GM12878 (cell line): ENCODE results near the gene MAZ. TPM values are rescaled to one million over a fixed set of nuclear protein-coding genes. Genes with fewer than 3 reads are reported as not detected.

Source experiments
- CBFB ChIP-seq: IDR thresholded peaks from 2 replicates; pipeline ENCODE4 v1.6.1; 2016; ENCODE audit warnings: antibody characterized with exemption, low read depth
- CHD2 ChIP-seq: IDR thresholded peaks from 2 replicates; pipeline ENCODE4 v1.6.1; 2011; ENCODE audit warnings: low read depth, low read length, improper control_type of control experiment, borderline replicate concordance
- CTCF ChIP-seq, 3 experiments: IDR thresholded peaks in 2 of 3; conservative IDR thresholded peaks in 1 of 3; 2 replicates each; pipeline ENCODE4 v1.5.1; 2011; ENCODE audit warnings: low read depth in 3 of 3, low read length in 3 of 3, mild to moderate bottlenecking in 3 of 3, control low read depth in 2 of 3, moderate library complexity in 2 of 3, inconsistent platforms in 1 of 3, mixed read lengths in 1 of 3; ENCODE audit not compliant: control insufficient read depth in 2 of 3, insufficient read depth in 1 of 3; ENCODE audit errors: extremely low read depth in 1 of 3
- EZH2 ChIP-seq: IDR thresholded peaks from 2 replicates; pipeline ENCODE4 v1.6.1; 2012; ENCODE audit warnings: low read depth, mild to moderate bottlenecking, control low read depth, inconsistent platforms, low read length, borderline replicate concordance; ENCODE audit not compliant: control insufficient read depth
- GABPA ChIP-seq: IDR thresholded peaks from 2 replicates; pipeline ENCODE4 v1.6.1; 2014; ENCODE audit warnings: antibody characterized with exemption, low read depth, mild to moderate bottlenecking, inconsistent platforms
- HCFC1 ChIP-seq: fragments of 150-350 bp; IDR thresholded peaks from 2 replicates; pipeline ENCODE4 v1.6.1; 2014; ENCODE audit warnings: low read length
- JUNB ChIP-seq: IDR thresholded peaks from 2 replicates; pipeline ENCODE4 v1.6.1; 2016; ENCODE audit warnings: antibody characterized with exemption, mild to moderate bottlenecking
- KLF5 ChIP-seq: fragments of 450-650 bp; IDR thresholded peaks from 2 replicates; pipeline ENCODE4 v1.6.1; 2014; ENCODE audit warnings: mild to moderate bottlenecking; ENCODE audit not compliant: partially characterized antibody
- MEF2B ChIP-seq: fragments of 450-650 bp; IDR thresholded peaks from 2 replicates; pipeline ENCODE4 v1.6.1; 2018; ENCODE audit warnings: mild to moderate bottlenecking, moderate library complexity; ENCODE audit not compliant: partially characterized antibody, poor library complexity, severe bottlenecking
- MYB ChIP-seq: fragments of 150-350 bp; IDR thresholded peaks from 2 replicates; pipeline ENCODE4 v1.6.1; 2014; ENCODE audit warnings: mild to moderate bottlenecking, low read depth, low read length, borderline replicate concordance
- POLR2AphosphoS5 ChIP-seq: IDR thresholded peaks from 2 replicates; pipeline ENCODE4 v1.6.1; 2011; ENCODE audit warnings: mild to moderate bottlenecking, low read length, inconsistent platforms
- SIX5 ChIP-seq: IDR thresholded peaks from 2 replicates; pipeline ENCODE4 v1.6.1; 2011; ENCODE audit warnings: mild to moderate bottlenecking, low read depth, low read length, moderate library complexity; ENCODE audit not compliant: severe bottlenecking
- TCF3 ChIP-seq: IDR thresholded peaks from 2 replicates; pipeline ENCODE4 v1.6.1; 2012; ENCODE audit warnings: low read depth, mild to moderate bottlenecking, low read length, borderline replicate concordance; ENCODE audit not compliant: insufficient read depth
- YY1 ChIP-seq: IDR thresholded peaks from 2 replicates; pipeline ENCODE4 v1.6.1; 2011; ENCODE audit warnings: low read depth, mild to moderate bottlenecking, low read length
- ZBED1 ChIP-seq: IDR thresholded peaks from 2 replicates; pipeline ENCODE4 v1.6.1; 2016; ENCODE audit warnings: borderline replicate concordance
- ZNF274 ChIP-seq: IDR thresholded peaks from one replicate; pipeline ENCODE4 v1.8.0; 2011; ENCODE audit not compliant: insufficient read length, insufficient read depth
- polyA plus RNA-seq, 11 experiments: library from polyadenylated mRNA; depleted of rRNA in 4 of 11; unstranded in 6 of 11; stranded (reverse) in 5 of 11; fragments of >200 nt; fragmentation: Nextera tagmentation in 4 of 11; fragmentation: Illumina TruSeq in 1 of 11; extraction: Ambion mirVana in 4 of 11; extraction: Trizol in 1 of 11; gene quantifications; 1 replicate in 1 of 11; 2 replicates in 10 of 11; pipeline versions ENCODE4 v1.2.1 to v1.2.3, GENCODE V29; 2011 to 2016; ENCODE audit warnings: inconsistent platforms in 2 of 11, missing spikeins in 2 of 11, low read depth in 1 of 11
- total RNA-seq, 4 experiments: library from RNA; depleted of rRNA in 3 of 4; stranded (reverse); fragments of >200 nt in 3 of 4; fragmentation: Illumina TruSeq in 1 of 4; extraction: Trizol in 1 of 4; gene quantifications; 2 replicates each; pipeline versions ENCODE4 v1.2.1 to v1.2.3, GENCODE V29; 2013 to 2021
- TF ChIP-seq, protein P1 (sequence below): IDR thresholded peaks from 2 replicates; pipeline ENCODE4 v1.6.1; 2012; ENCODE audit warnings: low read length, inconsistent platforms
- TF ChIP-seq, protein P2 (sequence below): fragments of 150-350 bp; IDR thresholded peaks from 2 replicates; pipeline ENCODE4 v1.6.1; 2016; ENCODE audit warnings: low read depth, low read length
- TF ChIP-seq, protein P3 (sequence below): IDR thresholded peaks from 2 replicates; pipeline ENCODE4 v1.6.1; 2012; ENCODE audit warnings: mild to moderate bottlenecking, low read depth, low read length

MAZ gene
- total and polyA plus RNA-seq, 10 of the 15 experiments (the other 5 are each of a cell fraction or from before 2014, with no cell fraction given): 23.9 to 309 (median 116) TPM

DNA sequence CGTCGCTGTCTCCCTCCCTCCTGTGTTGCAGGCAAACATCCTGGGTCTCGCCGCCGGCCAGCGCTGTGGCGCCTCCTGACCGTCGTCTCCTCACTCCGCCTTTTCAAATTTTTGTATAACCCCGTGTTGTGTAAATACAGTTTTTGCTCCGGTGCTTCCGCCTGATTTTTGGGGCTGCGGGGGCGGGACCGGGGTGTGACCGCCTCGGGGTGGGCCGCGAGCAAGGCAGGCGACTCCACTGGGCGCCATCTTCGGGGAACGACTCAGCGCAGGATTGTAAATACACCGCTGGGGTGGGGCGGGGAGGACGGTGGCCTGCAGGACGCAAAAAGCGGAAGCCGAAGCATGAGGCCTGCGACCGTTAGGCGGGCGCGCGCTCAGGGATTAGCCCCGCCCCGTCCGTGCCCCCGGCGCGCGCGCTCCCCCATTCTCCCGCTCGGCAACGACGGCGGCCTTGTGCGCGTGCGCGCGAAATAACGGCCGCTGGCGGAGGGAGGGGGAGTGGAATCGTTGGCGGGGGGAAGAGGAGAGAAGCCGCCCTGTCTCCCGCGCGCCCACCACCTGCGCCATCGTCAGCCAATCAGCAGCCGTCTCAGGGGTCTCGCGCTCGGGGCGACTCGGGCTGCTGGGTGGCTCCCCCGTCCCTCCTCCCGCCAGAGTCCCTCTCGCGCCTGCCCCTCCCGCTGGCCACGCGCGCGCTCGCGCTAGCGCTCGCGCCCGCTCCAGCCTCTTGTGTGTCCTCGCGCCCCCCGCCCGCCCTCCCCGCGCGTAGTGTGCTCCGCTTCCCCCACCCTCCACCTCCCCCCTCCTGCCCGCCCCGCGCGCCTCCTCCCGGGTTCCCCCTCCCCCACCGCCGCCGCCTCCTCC, 864 bp upstream of the MAZ start (continued):
- TF ChIP-seq, protein P1, sequence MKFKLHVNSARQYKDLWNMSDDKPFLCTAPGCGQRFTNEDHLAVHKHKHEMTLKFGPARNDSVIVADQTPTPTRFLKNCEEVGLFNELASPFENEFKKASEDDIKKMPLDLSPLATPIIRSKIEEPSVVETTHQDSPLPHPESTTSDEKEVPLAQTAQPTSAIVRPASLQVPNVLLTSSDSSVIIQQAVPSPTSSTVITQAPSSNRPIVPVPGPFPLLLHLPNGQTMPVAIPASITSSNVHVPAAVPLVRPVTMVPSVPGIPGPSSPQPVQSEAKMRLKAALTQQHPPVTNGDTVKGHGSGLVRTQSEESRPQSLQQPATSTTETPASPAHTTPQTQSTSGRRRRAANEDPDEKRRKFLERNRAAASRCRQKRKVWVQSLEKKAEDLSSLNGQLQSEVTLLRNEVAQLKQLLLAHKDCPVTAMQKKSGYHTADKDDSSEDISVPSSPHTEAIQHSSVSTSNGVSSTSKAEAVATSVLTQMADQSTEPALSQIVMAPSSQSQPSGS: no peak
- TF ChIP-seq MEF2B: peak; percentile 49
- TF ChIP-seq, protein P2, sequence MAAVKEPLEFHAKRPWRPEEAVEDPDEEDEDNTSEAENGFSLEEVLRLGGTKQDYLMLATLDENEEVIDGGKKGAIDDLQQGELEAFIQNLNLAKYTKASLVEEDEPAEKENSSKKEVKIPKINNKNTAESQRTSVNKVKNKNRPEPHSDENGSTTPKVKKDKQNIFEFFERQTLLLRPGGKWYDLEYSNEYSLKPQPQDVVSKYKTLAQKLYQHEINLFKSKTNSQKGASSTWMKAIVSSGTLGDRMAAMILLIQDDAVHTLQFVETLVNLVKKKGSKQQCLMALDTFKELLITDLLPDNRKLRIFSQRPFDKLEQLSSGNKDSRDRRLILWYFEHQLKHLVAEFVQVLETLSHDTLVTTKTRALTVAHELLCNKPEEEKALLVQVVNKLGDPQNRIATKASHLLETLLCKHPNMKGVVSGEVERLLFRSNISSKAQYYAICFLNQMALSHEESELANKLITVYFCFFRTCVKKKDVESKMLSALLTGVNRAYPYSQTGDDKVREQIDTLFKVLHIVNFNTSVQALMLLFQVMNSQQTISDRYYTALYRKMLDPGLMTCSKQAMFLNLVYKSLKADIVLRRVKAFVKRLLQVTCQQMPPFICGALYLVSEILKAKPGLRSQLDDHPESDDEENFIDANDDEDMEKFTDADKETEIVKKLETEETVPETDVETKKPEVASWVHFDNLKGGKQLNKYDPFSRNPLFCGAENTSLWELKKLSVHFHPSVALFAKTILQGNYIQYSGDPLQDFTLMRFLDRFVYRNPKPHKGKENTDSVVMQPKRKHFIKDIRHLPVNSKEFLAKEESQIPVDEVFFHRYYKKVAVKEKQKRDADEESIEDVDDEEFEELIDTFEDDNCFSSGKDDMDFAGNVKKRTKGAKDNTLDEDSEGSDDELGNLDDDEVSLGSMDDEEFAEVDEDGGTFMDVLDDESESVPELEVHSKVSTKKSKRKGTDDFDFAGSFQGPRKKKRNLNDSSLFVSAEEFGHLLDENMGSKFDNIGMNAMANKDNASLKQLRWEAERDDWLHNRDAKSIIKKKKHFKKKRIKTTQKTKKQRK: no peak
- peak; percentile 29 for TF ChIP-seq KLF5
- no peak for TF ChIP-seq ZNF274
- TF ChIP-seq JUNB: no peak
- TF ChIP-seq POLR2AphosphoS5: peak; percentile 87; the same call in 1 of the 2 replicates
- TF ChIP-seq HCFC1: peak; percentile 76
- TF ChIP-seq SIX5: peak; percentile 31
- TF ChIP-seq YY1: peak; percentile 98
- peak; percentile 66; the same call in 1 of the 2 replicates for TF ChIP-seq CBFB
- peak; percentile 51; the same call in 1 of the 2 replicates for TF ChIP-seq ZBED1
- TF ChIP-seq EZH2: no peak
- TF ChIP-seq TCF3: 0 out of 2 replicates have a peak, but pooled peaks have one; percentile 33
- TF ChIP-seq CHD2: peak; percentile 74
- 0 out of 6 replicates have a peak, but pooled peaks of 1 of the 3 experiments have one; percentile 0 for TF ChIP-seq CTCF (IDR thresholded peaks at IDR 0.05 in 2 of 3, conservative IDR thresholded peaks at IDR 0.05 in 1 of 3; ENCODE audit: control insufficient read depth in 2 of 3, extremely low read depth in 1 of 3, insufficient read depth in 1 of 3, low read depth in 3 of 3, low read length in 3 of 3)
- TF ChIP-seq GABPA: no peak
- TF ChIP-seq MYB: peak; percentile 98
- TF ChIP-seq, protein P3, sequence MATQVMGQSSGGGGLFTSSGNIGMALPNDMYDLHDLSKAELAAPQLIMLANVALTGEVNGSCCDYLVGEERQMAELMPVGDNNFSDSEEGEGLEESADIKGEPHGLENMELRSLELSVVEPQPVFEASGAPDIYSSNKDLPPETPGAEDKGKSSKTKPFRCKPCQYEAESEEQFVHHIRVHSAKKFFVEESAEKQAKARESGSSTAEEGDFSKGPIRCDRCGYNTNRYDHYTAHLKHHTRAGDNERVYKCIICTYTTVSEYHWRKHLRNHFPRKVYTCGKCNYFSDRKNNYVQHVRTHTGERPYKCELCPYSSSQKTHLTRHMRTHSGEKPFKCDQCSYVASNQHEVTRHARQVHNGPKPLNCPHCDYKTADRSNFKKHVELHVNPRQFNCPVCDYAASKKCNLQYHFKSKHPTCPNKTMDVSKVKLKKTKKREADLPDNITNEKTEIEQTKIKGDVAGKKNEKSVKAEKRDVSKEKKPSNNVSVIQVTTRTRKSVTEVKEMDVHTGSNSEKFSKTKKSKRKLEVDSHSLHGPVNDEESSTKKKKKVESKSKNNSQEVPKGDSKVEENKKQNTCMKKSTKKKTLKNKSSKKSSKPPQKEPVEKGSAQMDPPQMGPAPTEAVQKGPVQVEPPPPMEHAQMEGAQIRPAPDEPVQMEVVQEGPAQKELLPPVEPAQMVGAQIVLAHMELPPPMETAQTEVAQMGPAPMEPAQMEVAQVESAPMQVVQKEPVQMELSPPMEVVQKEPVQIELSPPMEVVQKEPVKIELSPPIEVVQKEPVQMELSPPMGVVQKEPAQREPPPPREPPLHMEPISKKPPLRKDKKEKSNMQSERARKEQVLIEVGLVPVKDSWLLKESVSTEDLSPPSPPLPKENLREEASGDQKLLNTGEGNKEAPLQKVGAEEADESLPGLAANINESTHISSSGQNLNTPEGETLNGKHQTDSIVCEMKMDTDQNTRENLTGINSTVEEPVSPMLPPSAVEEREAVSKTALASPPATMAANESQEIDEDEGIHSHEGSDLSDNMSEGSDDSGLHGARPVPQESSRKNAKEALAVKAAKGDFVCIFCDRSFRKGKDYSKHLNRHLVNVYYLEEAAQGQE: 0 out of 2 replicates have a peak, but pooled peaks have one; percentile 30
